Epidermal melanocyte (primary cell): Measurements from ENCODE around the gene STXBP4.
"Not testable (repeated sequence)": the region's sequence is repeated elsewhere in the genome, so short reads cannot be mapped to it uniquely, and the experiment has no call there.

ENCODE experiments used
- DNase-seq: peaks from one replicate; pipeline ENCODE4 v3.0.0; 2011; ENCODE audit warnings: low spot score; ENCODE audit not compliant: insufficient read length

Gene STXBP4

GRCh38 chr17:55040611-55041010 is 72.0 kb downstream of the STXBP4 start:
- DNase-seq = no peak

- no peak for DNase-seq
Observed at GRCh38 chr17:55053855-55054254, 85.3 kb downstream of the STXBP4 start.

- DNase-seq = no peak
Observed at GRCh38 chr17:55054429-55054828, 85.9 kb downstream of the STXBP4 start.

- no peak for DNase-seq
Observed at GRCh38 chr17:55056526-55056925, 88.0 kb downstream of the STXBP4 start.

DNA sequence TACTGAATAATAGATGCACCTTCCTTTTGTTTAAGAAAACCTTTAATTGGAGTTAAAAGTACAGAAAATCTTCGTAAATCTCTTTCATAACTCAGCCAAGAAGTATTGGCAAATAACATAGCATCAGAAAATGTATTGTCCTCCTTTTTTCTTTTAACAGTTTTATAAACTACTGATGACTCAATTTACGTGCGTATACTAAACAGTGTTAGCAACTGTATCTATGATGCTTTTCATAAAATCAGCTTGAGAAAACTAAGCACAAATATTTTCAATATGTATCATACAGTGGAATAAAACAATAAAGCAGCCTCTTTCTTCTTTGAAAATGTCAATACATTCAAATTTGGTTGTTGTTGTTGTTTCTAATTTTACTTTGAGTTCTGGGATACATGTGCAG is 88.6 kb downstream of the STXBP4 start:
- DNase-seq = no peak

DNA sequence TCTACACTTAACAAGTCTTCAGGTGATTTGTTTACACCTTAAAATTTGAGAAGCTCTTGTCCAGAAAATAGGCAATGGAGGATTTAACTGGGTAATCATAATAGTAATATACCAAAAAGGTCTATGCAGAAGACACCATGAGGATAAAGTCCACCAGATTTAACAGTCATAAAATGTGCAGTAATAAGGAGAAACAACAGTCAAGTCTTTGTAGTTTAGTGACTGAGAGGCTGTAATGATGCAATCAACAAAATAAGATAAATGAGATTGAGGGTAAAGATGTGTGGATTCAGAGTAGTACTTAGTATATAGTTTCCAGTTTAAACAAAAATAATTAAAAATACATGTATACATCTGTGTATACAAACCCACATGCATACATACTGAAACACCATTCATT is 91.2 kb downstream of the STXBP4 start:
- DNase-seq = no peak

DNA sequence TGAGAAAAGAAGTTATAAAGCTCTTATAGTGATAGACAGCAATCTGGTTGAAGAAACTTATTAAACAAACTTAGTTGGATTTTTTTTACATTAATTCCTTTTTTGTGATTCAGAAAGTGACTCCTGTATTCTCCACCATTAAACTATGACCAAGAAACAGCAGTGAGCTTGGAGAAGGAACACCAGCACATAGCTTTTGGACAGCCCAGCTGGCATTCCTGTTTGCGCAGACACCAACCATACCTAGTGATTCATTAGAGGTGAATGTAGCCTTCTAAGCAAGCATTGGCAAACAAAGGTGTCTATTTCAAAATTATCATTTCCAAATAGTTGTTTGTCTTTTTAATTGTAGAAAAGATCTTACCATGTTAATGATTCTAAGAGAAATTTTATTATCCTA is 94.4 kb downstream of the STXBP4 start:
- no peak for DNase-seq

DNA sequence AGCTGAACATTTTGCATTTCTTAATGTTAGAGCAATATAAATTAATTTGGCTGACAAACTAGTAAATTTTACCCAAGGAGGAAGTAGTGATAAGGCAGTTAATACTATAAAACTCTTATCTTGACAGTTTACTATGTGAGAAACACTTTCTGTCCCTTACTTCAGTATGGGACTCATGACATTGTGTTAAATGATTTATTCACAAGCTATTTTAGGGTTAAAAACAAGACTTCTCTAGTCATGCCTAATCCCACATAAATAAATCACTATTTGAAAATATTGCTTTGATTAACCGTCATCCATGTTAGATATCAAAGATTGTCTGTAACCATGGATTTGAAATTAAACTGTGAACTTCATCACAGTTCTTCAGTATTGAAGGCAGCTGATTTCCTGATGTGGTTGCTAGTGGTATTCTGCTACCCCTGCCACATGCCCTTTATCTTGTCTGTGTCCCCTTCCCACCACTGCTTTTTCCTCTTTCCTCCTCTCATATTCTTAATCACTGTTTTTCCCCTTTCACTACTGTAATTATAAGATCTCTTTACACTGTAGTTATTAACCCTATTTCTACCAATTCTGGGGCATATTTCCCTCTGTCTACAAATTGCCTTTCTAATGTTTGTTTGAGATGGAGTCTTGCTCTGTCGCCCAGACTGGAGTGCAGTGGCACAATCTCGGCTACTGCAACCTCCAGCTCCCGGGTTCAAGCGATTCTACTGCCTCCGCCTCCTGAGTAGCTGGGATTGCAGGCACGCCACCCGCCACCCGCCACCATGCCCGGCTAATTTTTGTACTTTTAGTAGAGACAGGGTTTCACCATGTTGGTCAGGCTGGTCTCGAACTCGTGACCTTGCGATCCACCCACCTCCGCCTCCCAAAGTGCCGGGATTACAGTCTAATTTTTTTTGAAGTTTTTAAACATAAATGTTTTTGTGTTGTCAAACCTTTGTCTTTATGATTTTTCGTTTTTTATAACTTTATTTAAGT is 95.6 kb downstream of the STXBP4 start:
- DNase-seq = no peak

DNA sequence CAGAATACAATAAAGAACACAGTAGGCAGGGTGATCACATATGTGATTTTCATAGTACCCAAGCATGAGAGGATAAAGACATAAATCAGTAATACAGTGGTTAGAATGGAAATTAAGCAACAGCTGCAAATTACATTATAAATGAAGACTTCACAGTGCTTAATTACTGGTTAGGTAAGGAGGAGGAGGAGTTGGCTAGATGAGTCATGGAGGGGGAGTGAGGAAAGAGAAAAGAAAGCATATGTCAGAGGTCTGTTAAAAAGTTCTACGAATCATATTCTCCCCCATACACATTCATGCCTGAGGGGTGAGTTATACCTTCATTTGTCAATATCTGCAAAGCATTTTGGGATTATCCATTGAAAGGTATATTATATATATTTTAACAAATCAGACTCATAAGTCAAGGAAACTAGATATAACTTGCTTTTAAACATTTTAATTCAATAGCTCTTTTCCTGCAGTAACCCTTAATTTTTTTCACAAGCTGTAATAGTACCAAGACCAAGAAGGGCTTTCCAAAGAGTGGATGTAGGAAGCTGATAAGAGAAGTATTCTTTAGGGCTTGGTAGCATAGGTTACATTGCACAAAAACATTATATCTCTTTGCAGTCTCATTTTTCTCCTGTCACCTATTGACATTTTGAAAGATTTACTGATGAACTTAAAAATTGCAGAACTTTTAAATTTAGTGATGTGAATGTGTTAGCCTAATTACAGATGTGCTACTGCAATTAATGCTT is 99.3 kb downstream of the STXBP4 start:
- no peak for DNase-seq

DNA sequence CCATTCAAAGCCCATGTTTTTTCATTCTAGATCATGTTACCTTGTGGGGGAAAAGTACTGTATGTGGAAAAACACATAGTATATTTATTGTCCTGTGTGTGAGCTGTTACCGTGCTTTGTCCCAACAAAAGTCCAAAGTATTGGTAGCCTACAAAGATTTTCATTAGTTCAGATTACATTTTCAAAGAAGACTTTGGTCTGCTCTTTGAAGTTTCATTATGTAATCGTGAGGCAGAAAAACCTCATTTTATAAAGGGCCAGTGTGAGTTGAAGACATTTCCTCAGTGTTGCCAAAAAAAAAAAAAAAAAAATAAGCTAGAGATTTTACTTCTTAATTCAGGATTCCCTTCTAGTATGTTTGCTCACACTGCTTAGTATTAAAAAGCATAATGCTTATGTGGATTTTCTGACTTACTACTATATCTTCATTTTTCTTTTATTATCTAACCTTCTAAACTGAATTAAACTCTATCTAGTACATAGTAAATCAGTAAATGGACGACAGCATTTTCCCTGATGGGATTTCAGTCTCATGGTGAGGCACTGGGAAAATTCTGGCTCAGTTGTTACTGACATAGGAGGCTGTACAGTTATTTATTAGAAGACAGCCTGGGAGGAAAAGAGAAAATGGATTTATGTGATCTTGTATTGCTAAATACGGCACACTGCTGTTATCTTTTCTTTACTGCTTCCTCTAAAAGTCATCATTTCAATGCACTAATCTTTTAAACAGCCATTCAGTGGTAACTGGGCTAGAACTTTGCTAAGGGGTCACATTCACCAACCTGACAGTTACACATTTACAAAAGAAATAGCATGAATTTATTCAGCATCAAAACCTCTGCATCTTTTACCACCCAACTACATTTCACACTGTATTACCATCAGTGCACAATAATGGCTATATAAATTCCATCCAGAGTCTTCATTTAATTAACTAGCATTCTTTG is 100.6 kb downstream of the STXBP4 start:
- no peak for DNase-seq

- no peak for DNase-seq
Observed at GRCh38 chr17:55069983-55070529, 101.5 kb downstream of the STXBP4 start.

DNA sequence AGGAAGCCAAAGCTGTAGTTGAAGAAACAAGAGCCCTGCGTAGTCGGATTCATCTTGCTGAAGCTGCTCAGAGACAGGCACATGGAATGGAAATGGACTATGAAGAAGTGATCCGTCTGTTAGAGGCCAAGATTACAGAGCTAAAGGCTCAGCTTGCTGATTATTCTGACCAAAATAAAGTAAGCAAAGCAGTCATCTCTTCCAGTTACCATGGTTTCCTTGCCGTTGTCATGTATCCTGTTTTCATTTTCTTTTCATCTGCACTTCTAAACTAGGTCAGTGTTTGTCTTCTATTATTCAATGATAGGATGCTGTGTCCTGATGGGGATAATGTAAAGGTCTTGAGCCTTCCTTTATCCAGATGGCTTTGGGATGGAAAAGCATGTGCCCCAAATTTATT is 104.3 kb downstream of the STXBP4 start:
- DNase-seq = no peak

- not testable (repeated sequence) for DNase-seq
Observed at GRCh38 chr17:55073467-55073866, 104.9 kb downstream of the STXBP4 start.

GRCh38 chr17:55081559-55081958 is 113.0 kb downstream of the STXBP4 start:
- no peak for DNase-seq

DNA sequence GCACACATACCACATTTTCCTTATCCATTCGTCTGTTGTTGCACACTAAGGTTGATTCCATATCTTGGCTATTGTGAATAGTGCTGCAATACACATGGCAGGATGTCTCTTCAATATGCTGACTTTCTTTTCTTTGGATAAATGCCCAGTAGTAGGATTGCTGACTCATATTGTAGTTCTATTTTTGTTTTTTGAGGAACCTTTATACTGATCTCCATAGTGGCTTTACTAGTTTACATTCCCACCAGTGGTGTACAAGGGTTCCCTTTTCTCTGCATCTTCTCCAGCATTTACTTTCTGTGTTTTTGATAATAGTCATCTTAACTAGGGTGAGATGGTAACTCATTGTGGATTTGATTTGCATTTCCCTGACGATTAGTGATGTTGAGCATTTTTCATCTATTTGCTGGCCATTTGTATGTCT is 118.1 kb downstream of the STXBP4 start:
- no peak for DNase-seq

DNA sequence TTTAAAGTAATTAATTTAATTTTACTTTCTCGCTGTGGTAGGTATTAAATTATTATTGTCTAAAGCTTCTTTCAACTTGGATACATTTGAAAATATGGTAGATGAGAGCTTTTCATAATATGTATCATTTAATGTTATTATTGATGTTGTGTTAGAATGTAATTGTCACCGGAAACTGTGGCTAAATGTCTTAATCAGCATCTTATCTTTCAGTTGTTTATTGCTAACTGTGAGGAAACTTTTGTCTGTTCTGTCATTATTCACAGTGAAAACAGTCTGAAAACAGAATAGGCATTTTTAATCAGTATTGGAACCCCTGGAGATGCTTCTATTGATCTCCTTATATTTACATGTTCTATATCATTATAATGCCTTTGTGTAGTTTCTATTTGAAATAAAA is 120.7 kb downstream of the STXBP4 start:
- DNase-seq = no peak

- DNase-seq = no peak
Observed at GRCh38 chr17:55090079-55090492, 121.5 kb downstream of the STXBP4 start.

DNA sequence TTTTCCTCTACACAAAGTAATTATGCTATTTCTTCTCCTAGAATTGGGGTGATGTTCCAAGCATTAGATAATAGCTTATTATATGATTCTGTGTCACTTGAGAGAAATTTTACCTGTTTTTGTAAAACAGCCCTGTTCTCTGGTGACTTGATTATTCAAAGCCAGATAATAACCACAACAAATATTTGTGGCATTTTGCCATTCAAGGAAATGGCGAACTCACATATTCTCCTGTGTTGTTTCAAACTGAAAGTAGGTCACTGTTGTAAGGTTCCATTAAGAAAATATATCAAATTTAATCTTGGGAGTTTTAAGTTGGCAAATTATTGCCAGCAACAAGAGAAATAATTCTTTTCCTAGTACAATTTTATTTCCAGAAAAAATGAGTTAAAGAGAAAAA is 124.8 kb downstream of the STXBP4 start:
- no peak for DNase-seq

- no peak for DNase-seq
Observed at GRCh38 chr17:55098765-55099164, 130.2 kb downstream of the STXBP4 start.

DNA sequence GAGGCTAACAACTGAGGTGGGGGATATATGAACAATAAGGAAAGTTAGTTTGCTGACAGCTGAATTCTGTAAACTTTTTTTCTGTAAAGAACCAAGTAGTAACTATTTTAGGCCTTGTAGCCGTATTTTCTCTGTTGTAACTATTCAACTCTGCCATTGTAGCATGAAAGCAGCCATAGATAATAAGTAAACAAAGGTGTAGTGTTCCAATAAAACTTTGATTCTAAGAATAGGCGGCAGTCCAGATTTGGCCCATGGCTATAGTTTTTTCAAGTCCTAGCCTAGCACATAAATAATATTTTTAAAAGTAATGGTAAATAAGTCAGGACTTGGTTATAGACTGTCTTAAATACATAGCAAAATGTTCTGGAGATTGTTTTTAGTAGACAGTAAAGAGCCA is 142.0 kb downstream of the STXBP4 start:
- DNase-seq = no peak

- DNase-seq = no peak
Observed at GRCh38 chr17:55114283-55114682, 145.7 kb downstream of the STXBP4 start.
